ENCODE data around the gene SUV39H2. TPM values are rescaled to one million over a fixed set of nuclear protein-coding genes. Genes with fewer than 3 reads are reported as not detected.
"Not testable (repeated sequence)": the region's sequence is repeated elsewhere in the genome, so short reads cannot be mapped to it uniquely, and the experiment has no call there.

SUV39H2 gene
- total RNA-seq, 4 donors from 2014 or later = 7.4 to 41.5 (median 12.2) TPM

DNA sequence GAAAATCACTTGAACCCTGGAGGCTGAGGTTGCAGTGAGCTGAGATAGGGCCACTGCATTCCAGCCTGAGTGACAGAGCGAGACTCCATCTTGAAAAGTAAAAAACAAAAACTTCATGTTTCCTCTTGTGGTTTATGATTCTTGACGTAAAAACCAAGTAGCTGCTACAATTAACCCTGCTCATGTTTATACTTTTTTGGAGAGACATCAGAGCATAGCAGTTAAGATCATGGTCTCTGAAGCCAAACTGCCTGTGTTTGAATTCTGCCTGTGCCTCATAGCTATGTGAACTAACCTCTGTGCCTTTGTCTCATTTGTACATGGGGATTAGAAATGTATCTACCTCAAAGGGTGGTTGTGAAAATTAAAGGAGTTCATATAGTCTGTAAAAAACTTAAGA is 27.2 kb downstream of the SUV39H2 start:
- H3K4me3 ChIP-seq = no peak overlapping the region
- intact Hi-C loops (cut with DNase I; ENCODE audit: low total_unique reads) = no loop called here
- TF ChIP-seq, protein P1, sequence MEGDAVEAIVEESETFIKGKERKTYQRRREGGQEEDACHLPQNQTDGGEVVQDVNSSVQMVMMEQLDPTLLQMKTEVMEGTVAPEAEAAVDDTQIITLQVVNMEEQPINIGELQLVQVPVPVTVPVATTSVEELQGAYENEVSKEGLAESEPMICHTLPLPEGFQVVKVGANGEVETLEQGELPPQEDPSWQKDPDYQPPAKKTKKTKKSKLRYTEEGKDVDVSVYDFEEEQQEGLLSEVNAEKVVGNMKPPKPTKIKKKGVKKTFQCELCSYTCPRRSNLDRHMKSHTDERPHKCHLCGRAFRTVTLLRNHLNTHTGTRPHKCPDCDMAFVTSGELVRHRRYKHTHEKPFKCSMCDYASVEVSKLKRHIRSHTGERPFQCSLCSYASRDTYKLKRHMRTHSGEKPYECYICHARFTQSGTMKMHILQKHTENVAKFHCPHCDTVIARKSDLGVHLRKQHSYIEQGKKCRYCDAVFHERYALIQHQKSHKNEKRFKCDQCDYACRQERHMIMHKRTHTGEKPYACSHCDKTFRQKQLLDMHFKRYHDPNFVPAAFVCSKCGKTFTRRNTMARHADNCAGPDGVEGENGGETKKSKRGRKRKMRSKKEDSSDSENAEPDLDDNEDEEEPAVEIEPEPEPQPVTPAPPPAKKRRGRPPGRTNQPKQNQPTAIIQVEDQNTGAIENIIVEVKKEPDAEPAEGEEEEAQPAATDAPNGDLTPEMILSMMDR (IDR thresholded peaks at IDR 0.05) = no peak
- H3K27me3 ChIP-seq = no peaks in the 10 kb centered on the region
- H3K4me1 ChIP-seq = no peaks in the 10 kb centered on the region
- H3K9me3 ChIP-seq = no peaks in the 10 kb centered on the region
- no peaks in the 10 kb centered on the region for H3K36me3 ChIP-seq
- no peak overlapping the region for H3K27ac ChIP-seq
- no peak for DNase-seq

GRCh38 chr10:14906765-14907164 is 28.1 kb downstream of the SUV39H2 start:
- H3K27ac ChIP-seq = no peak overlapping the region
- no peaks in the 10 kb centered on the region for H3K36me3 ChIP-seq
- no peaks in the 10 kb centered on the region for H3K4me1 ChIP-seq
- TF ChIP-seq POLR2A (IDR thresholded peaks at IDR 0.05) = no peak
- TF ChIP-seq, protein P1 (IDR thresholded peaks at IDR 0.05) = no peak
- no peak for DNase-seq
- no peak overlapping the region for H3K4me3 ChIP-seq
- no peaks in the 10 kb centered on the region for H3K27me3 ChIP-seq
- no peaks in the 10 kb centered on the region for H3K9me3 ChIP-seq
- intact Hi-C loops (cut with DNase I; ENCODE audit: low total_unique reads) = no loop called here

DNA sequence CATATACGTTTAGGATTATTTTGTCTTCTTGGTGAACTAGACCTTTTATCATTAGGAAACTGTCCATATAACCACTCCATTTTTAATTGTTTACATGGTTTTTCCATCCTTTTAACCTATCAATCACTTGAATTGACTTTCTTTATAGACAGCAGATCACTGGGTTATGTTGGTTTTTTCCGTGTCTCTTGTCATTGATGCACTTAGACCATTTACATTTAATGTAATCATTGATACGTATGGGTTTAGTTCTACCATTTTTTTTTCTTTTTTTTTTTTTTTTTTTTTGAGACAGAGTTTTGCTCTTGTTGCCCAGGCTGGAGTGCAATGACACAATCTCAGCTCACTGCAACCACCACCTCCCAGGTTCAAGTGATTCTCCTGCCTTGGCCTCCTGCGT is 28.9 kb downstream of the SUV39H2 start:
- H3K9me3 ChIP-seq; H3K27me3 ChIP-seq; H3K4me3 ChIP-seq; DNase-seq; H3K4me1 ChIP-seq; intact Hi-C loops (cut with DNase I; ENCODE audit: low total_unique reads); H3K36me3 ChIP-seq; H3K27ac ChIP-seq: not testable (repeated sequence)

DNA sequence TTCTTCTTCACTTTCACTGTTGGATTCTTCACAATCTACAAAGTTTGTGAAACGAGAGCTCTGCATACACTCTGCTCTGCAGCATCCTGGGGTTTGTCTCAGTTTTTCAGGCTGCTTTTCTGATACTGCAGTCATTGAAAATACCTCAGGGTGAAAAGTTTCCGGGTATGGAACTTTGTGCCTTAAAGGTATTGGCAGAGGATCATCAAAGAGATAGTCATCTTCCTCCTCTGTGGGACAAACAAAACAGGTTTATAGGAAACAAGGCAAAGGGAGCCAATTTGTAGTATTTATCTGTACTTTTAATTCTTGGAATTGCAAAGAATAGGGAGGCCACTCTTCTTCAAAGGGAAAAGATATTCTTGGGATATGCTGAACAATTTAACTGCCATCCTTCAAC is 30.4 kb downstream of the SUV39H2 start:
- no peaks in the 10 kb centered on the region for H3K36me3 ChIP-seq

GRCh38 chr10:14910953-14911352 is 32.3 kb downstream of the SUV39H2 start:
- H3K36me3 ChIP-seq = no peaks in the 10 kb centered on the region
- no peaks in the 10 kb centered on the region for H3K27me3 ChIP-seq
- H3K4me1 ChIP-seq = no peaks in the 10 kb centered on the region
- TF ChIP-seq POLR2A (IDR thresholded peaks at IDR 0.05) = no peak
- TF ChIP-seq, protein P1 (IDR thresholded peaks at IDR 0.05) = no peak
- no peak overlapping the region for H3K27ac ChIP-seq
- H3K4me3 ChIP-seq = no peak overlapping the region
- intact Hi-C loops (cut with DNase I; ENCODE audit: low total_unique reads) = no loop called here
- no peaks in the 10 kb centered on the region for H3K9me3 ChIP-seq
- DNase-seq = no peak

More for the DNA sequence above, 30.4 kb downstream of the SUV39H2 start:
- TF ChIP-seq, protein P1 (IDR thresholded peaks at IDR 0.05) = no peak
- no peak for TF ChIP-seq POLR2A (IDR thresholded peaks at IDR 0.05)
- no peaks in the 10 kb centered on the region for H3K27me3 ChIP-seq
- no peak overlapping the region for H3K4me3 ChIP-seq
- intact Hi-C loops (cut with DNase I; ENCODE audit: low total_unique reads) = no loop called here
- no peak for DNase-seq
- H3K9me3 ChIP-seq = no peaks in the 10 kb centered on the region
- H3K4me1 ChIP-seq = no peaks in the 10 kb centered on the region
- no peak overlapping the region for H3K27ac ChIP-seq

DNA sequence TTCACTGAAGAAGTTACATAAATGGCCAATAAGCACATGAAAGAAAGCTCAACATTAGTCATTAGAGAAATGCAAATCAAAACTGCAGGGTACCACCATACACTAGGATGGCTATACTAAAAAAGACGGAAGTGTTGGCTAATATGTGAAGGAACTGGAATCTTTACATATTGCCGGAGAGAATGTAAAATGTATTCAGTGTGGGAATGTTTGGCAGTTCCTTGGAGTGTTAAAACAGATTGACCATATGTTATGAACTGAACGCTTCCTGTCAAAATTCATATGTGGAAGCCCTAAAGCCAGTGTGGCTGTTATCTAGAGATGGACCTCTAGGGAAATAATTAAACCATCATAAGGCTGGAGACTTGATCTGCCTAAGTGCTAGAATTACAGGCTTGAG is 33.1 kb downstream of the SUV39H2 start:
- no peaks in the 10 kb centered on the region for H3K36me3 ChIP-seq

More for the DNA sequence above, 33.1 kb downstream of the SUV39H2 start:
- H3K27me3 ChIP-seq = no peaks in the 10 kb centered on the region
- no peak for DNase-seq
- no peaks in the 10 kb centered on the region for H3K4me1 ChIP-seq
- H3K4me3 ChIP-seq = no peak overlapping the region
- no peak for TF ChIP-seq POLR2A (IDR thresholded peaks at IDR 0.05)
- TF ChIP-seq, protein P1 (IDR thresholded peaks at IDR 0.05) = no peak
- intact Hi-C loops (cut with DNase I; ENCODE audit: low total_unique reads) = no loop called here
- H3K27ac ChIP-seq = no peak overlapping the region
- peaks cover 0 to 6% of the 10 kb centered on the region in 2 donors for H3K9me3 ChIP-seq

Measured in uterus (tissue), 4 donors.